Kidney (tissue), 14 donors: ENCODE data around the gene BPIFA2. TPM values are rescaled to one million over a fixed set of nuclear protein-coding genes. Genes with fewer than 3 reads are reported as not detected.

ENCODE experiments used
- DNase-seq, 5 donors: peaks; one replicate each; pipeline ENCODE4 v3.0.0-alpha.2; 2013 to 2020
- FAIRE-seq: peaks from 2 replicates; lab custom pipeline; 2012; peaks lifted over from hg19 to GRCh38; lab: Jason Lieb, UNC
- H3K27ac ChIP-seq, 2 donors: one replicate each; pipeline ENCODE4 v1.7.0; 2013; ENCODE audit warnings: low read depth in 2 of 2, low read length in 2 of 2, inconsistent platforms in 1 of 2
- H3K27me3 ChIP-seq: one replicate; pipeline ENCODE4 v1.7.1; 2013; ENCODE audit warnings: low read length, inconsistent platforms; ENCODE audit not compliant: control insufficient read depth, insufficient read depth
- H3K36me3 ChIP-seq, 3 donors: one replicate each; pipeline versions ENCODE4 v1.7.0 to v1.7.1; 2013; ENCODE audit warnings: low read length in 3 of 3, control low read depth in 1 of 3, inconsistent platforms in 1 of 3; ENCODE audit not compliant: insufficient read depth in 3 of 3, control insufficient read depth in 2 of 3
- H3K4me1 ChIP-seq, 3 donors: one replicate each; pipeline versions ENCODE4 v1.7.0 to v1.7.1; 2013; ENCODE audit warnings: low read length in 3 of 3, inconsistent platforms in 1 of 3, low read depth in 1 of 3; ENCODE audit not compliant: control insufficient read depth in 2 of 3, insufficient read depth in 2 of 3
- H3K4me3 ChIP-seq, 3 donors: one replicate each; pipeline versions ENCODE4 v1.7.0 to v1.8.1; 2013; ENCODE audit warnings: low read length in 3 of 3, control low read depth in 1 of 3, inconsistent platforms in 1 of 3
- H3K9ac ChIP-seq, 3 donors: one replicate each; pipeline versions ENCODE4 v1.7.0 to v1.7.1; 2013; ENCODE audit warnings: low read length in 3 of 3, control low read depth in 1 of 3, inconsistent platforms in 1 of 3
- H3K9me3 ChIP-seq, 3 donors: one replicate each; pipeline versions ENCODE4 v1.7.0 to v1.7.1; 2013; ENCODE audit warnings: low read length in 3 of 3, control low read depth in 1 of 3, inconsistent platforms in 1 of 3; ENCODE audit not compliant: control insufficient read depth in 2 of 3, insufficient read depth in 1 of 3
- CTCF ChIP-seq: IDR thresholded peaks from 3 replicates; pipeline ENCODE4 v1.5.1; 2012; ENCODE audit warnings: mild to moderate bottlenecking, moderate library complexity, borderline replicate concordance; ENCODE audit not compliant: insufficient read depth; ENCODE audit errors: extremely low read depth
- intact Hi-C: fragments of 100-400 bp; cut with DNase I; formaldehyde crosslinking; loops from one replicate; pipeline ENCODE4 v1.11.1; 2022
- polyA plus RNA-seq: library from polyadenylated mRNA; stranded (reverse); fragments of 350-450 nt; fragmentation: Illumina TruSeq; extraction: RNeasy Lipid Tissue Mini Kit (QIAGEN cat#74804); gene quantifications from one replicate; pipeline ENCODE4 v1.2.3, GENCODE V29; 2014; ENCODE audit warnings: low read depth, low replicate concordance; ENCODE audit not compliant: insufficient read depth
- total RNA-seq: library from RNA; stranded (reverse); fragmentation: NEBNext Ultra II Directional; extraction: Animal tissue kit (Norgen Biotek cat#: 25700); gene quantifications from one replicate; pipeline ENCODE4 v1.2.1, GENCODE V29; 2021
- donor health status: control.
- donor health status: control.
- donor health status: control.
- donor health status: control.
- donor health status: control.
- donor health status: DM: yes; HTN: yes; CAD: no.
- donor health status: Normal renal cell carcinoma (clear cell type).

Gene BPIFA2
- total and polyA plus RNA-seq, 2 donors from 2014 or later = 0.54 TPM; not detected in 1

DNA sequence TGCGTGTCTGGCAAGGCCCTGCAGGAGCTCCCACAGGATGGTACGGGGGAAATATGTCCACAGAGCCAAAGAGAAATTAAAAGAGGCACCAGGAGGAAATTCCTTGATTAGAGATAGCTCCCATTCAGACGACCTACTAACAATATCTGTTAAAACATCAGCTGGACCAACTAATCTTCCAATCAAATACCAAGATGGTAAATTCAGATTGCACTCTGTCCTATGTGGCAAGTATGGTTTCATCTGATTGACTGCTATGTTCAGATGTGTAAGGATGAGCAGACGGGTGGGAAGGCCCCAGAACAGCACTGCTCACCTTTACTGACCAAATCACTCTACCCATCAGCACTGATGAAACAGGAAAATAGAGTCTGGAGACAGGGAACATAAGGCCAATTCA is 19.5 kb downstream of the BPIFA2 start:
- Histone ChIP-seq H3K27me3 (no peaks in the 10 kb centered on the region), H3K4me1 (no peaks in the 10 kb centered on the region), H3K9me3 (no peaks in the 10 kb centered on the region), H3K36me3 (no peaks in the 10 kb centered on the region), H3K27ac (no peak overlapping the region), H3K4me3 (no peak overlapping the region), H3K9ac (no peak overlapping the region)
- FAIRE-seq (no peak), DNase-seq (no peak)
- intact Hi-C loops = no loop called here
- TF ChIP-seq CTCF = no peak

DNA sequence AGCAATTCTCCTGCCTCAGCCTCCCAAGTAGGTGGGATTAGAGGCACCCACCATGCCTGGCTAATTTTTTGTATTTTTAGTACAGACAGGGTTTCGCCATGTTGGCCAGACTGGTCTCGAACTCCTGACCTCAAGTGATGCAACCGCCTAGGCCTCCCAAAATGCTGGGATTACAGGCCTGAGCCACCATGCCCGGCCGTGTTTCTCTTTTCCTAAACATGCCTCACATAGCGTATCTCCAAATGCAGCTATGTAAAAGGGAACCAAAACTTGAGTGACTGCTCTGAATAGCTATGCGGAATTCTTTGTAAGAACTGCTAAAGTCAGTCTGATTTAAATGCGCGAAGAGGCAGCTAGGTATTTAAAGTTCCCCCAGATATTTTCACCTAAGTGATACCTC is 20.5 kb downstream of the BPIFA2 start:
- H3K9me3 ChIP-seq = no peaks in the 10 kb centered on the region
- no peaks in the 10 kb centered on the region for H3K36me3 ChIP-seq
- no peak overlapping the region for H3K27ac ChIP-seq
- H3K4me1 ChIP-seq = no peaks in the 10 kb centered on the region
- H3K27me3 ChIP-seq = no peaks in the 10 kb centered on the region
- no peak for TF ChIP-seq CTCF
- no peak overlapping the region for H3K9ac ChIP-seq
- H3K4me3 ChIP-seq = no peak overlapping the region
- FAIRE-seq (no peak), DNase-seq (no peak)
- intact Hi-C loops = no loop called here

- no peak for FAIRE-seq
- intact Hi-C loops = no loop called here
These were observed 23.5 kb downstream of the BPIFA2 start for GRCh38 chr20:33191484-33191883.

More at GRCh38 chr20:33191484-33191883, 23.5 kb downstream of the BPIFA2 start:
- H3K27ac ChIP-seq = no peak overlapping the region
- no peaks in the 10 kb centered on the region for H3K27me3 ChIP-seq
- no peak overlapping the region for H3K9ac ChIP-seq
- H3K9me3 ChIP-seq = no peaks in the 10 kb centered on the region
- no peak for DNase-seq
- no peak for TF ChIP-seq CTCF
- H3K4me3 ChIP-seq = no peak overlapping the region
- H3K36me3 ChIP-seq = no peaks in the 10 kb centered on the region
- no peaks in the 10 kb centered on the region for H3K4me1 ChIP-seq
